DOHH2 (cell line): Measurements from ENCODE around the gene CDC42EP1.

ENCODE experiments used
- EZH2phosphoT487 ChIP-seq: fragments of 200-600 bp; sonication (generic); IDR thresholded peaks from 2 replicates; pipeline ENCODE4 v1.6.1; 2017; ENCODE audit warnings: borderline replicate concordance, mild to moderate bottlenecking, antibody characterized with exemption, low read length, moderate library complexity, mixed read lengths
- TF ChIP-seq, protein P1 (sequence below): fragments of 200-600 bp; sonication (generic); IDR thresholded peaks from one replicate; pipeline ENCODE4 v1.5.1; 2014; ENCODE audit warnings: antibody characterized with exemption, mild to moderate bottlenecking, low read depth, low read length; ENCODE audit not compliant: poor library complexity, severe bottlenecking

- TF ChIP-seq, protein P1, sequence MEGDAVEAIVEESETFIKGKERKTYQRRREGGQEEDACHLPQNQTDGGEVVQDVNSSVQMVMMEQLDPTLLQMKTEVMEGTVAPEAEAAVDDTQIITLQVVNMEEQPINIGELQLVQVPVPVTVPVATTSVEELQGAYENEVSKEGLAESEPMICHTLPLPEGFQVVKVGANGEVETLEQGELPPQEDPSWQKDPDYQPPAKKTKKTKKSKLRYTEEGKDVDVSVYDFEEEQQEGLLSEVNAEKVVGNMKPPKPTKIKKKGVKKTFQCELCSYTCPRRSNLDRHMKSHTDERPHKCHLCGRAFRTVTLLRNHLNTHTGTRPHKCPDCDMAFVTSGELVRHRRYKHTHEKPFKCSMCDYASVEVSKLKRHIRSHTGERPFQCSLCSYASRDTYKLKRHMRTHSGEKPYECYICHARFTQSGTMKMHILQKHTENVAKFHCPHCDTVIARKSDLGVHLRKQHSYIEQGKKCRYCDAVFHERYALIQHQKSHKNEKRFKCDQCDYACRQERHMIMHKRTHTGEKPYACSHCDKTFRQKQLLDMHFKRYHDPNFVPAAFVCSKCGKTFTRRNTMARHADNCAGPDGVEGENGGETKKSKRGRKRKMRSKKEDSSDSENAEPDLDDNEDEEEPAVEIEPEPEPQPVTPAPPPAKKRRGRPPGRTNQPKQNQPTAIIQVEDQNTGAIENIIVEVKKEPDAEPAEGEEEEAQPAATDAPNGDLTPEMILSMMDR = no peak
- TF ChIP-seq EZH2phosphoT487 = no peak
Observed at GRCh38 chr22:37511395-37512104, 48.7 kb upstream of the CDC42EP1 start.
